Caco-2 (cell line): Measurements from ENCODE around the gene NFIL3. TPM values are rescaled to one million over a fixed set of nuclear protein-coding genes. Genes with fewer than 3 reads are reported as not detected.

Experiments
- BruUV-seq: library from RNA; stranded (reverse); fragments of 400-500 nt; replicated peaks from 2 replicates; lab custom pipeline; 2021; lab: Mats Ljungman, UMichigan
- CTCF ChIA-PET: fragments of 300-600 bp; sonication (Branson Sonifier 250); formaldehyde crosslinking; loops from one replicate; lab custom pipeline; 2022; ENCODE audit warnings: antibody characterized with exemption; lab: Charles Lee
- POLR2A ChIA-PET: fragments of 300-600 bp; sonication (Branson Sonifier 250); formaldehyde crosslinking; loops from one replicate; lab custom pipeline; 2022; ENCODE audit warnings: antibody characterized with exemption; lab: Charles Lee
- DNase-seq, 2 experiments: peaks; one replicate each; pipeline versions ENCODE4 v3.0.0 to v3.0.0-alpha.2; 2020 to 2022
- H3K27me3 ChIP-seq: replicated peaks from 2 replicates; pipeline ENCODE4 v1.6.0; 2011; ENCODE audit warnings: low read length; ENCODE audit not compliant: control insufficient read depth, insufficient read depth
- H3K36me3 ChIP-seq: 2 replicates; pipeline ENCODE4 v1.5.1; 2011; ENCODE audit warnings: low read length; ENCODE audit not compliant: control insufficient read depth, insufficient read depth
- H3K4me1 ChIP-seq: fragments of 250-450 bp; sonication (Bioruptor Pico); 2 replicates; pipeline ENCODE4 v1.5.1; 2020; ENCODE audit warnings: mild to moderate bottlenecking
- H3K4me3 ChIP-seq: 2 replicates; pipeline ENCODE4 v1.5.1; 2011; ENCODE audit warnings: low read depth, mild to moderate bottlenecking, control low read depth, low read length
- H3K9me3 ChIP-seq: fragments of 250-450 bp; sonication (Bioruptor Pico); 2 replicates; pipeline ENCODE4 v1.5.1; 2020; ENCODE audit warnings: mild to moderate bottlenecking, moderate library complexity
- H3K27ac Mint-ChIP-seq: one replicate; pipeline ENCODE4 v1.8.0; 2022; ENCODE audit warnings: mixed read lengths; ENCODE audit not compliant: unreplicated experiment
- H3K27me3 Mint-ChIP-seq: one replicate; pipeline ENCODE4 v1.8.0; 2022; ENCODE audit warnings: mixed read lengths; ENCODE audit not compliant: insufficient read depth, unreplicated experiment
- H3K36me3 Mint-ChIP-seq: one replicate; pipeline ENCODE4 v1.8.0; 2022; ENCODE audit warnings: mild to moderate bottlenecking, mixed read lengths; ENCODE audit not compliant: insufficient read depth, unreplicated experiment
- H3K4me1 Mint-ChIP-seq: one replicate; pipeline ENCODE4 v1.8.0; 2022; ENCODE audit warnings: low read depth, mixed read lengths; ENCODE audit not compliant: unreplicated experiment
- H3K4me3 Mint-ChIP-seq: one replicate; pipeline ENCODE4 v1.8.0; 2022; ENCODE audit warnings: mild to moderate bottlenecking, moderate library complexity, mixed read lengths; ENCODE audit not compliant: unreplicated experiment
- H3K9me3 Mint-ChIP-seq: one replicate; pipeline ENCODE4 v1.8.0; 2022; ENCODE audit warnings: mixed read lengths; ENCODE audit not compliant: unreplicated experiment
- intact Hi-C: fragments of 100-400 bp; cut with micrococcal nuclease; formaldehyde crosslinking; loops from one replicate; pipeline ENCODE4 v1.10.0; 2022; ENCODE audit not compliant: unreplicated experiment
- total RNA-seq: library from RNA; stranded (reverse); gene quantifications from 2 replicates; pipeline ENCODE4 v1.2.3, GENCODE V29; 2022
- TF ChIP-seq, protein P1 (sequence below), 2 experiments: fragments of 200-600 bp in 1 of 2; IDR thresholded peaks; 1 replicate in 1 of 2; 2 replicates in 1 of 2; pipeline versions ENCODE4 v1.5.1 to v1.8.0; 2011 to 2022; ENCODE audit warnings: antibody characterized with exemption in 1 of 2, control low read depth in 1 of 2, inconsistent platforms in 1 of 2, low read depth in 1 of 2, low read length in 1 of 2, mild to moderate bottlenecking in 1 of 2, moderate library complexity in 1 of 2; ENCODE audit not compliant: insufficient read depth in 1 of 2, severe bottlenecking in 1 of 2, unreplicated experiment in 1 of 2

Gene NFIL3
- total RNA-seq, 1 experiment from 2014 or later = 13.5 TPM

DNA sequence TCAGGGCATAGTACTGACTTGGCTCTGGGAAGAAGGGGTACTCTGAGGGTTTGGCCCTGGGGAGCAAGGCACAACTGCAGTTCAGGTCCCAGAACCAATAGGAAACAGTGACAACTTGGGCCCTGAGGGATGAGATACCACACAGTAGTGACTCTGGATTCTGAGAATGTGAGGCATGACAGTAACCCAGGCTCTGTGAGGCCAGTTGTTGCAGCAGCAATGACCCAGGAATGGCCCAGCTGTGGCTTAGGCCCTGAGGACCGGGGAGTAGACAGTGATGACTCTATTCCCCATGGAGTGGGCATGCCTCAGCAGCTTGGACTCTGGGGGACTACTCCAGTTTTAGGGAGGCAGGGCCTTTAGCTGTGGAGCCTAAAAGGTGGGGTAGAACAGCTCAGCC is 21.5 kb upstream of the NFIL3 start:
- H3K36me3 Mint-ChIP-seq = no peaks in the 10 kb centered on the region
- no peaks in the 10 kb centered on the region for H3K4me1 Mint-ChIP-seq
- no peaks in the 10 kb centered on the region for H3K27me3 Mint-ChIP-seq
- TF ChIP-seq, protein P1, sequence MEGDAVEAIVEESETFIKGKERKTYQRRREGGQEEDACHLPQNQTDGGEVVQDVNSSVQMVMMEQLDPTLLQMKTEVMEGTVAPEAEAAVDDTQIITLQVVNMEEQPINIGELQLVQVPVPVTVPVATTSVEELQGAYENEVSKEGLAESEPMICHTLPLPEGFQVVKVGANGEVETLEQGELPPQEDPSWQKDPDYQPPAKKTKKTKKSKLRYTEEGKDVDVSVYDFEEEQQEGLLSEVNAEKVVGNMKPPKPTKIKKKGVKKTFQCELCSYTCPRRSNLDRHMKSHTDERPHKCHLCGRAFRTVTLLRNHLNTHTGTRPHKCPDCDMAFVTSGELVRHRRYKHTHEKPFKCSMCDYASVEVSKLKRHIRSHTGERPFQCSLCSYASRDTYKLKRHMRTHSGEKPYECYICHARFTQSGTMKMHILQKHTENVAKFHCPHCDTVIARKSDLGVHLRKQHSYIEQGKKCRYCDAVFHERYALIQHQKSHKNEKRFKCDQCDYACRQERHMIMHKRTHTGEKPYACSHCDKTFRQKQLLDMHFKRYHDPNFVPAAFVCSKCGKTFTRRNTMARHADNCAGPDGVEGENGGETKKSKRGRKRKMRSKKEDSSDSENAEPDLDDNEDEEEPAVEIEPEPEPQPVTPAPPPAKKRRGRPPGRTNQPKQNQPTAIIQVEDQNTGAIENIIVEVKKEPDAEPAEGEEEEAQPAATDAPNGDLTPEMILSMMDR (IDR thresholded peaks at IDR 0.05; ENCODE audit: insufficient read depth in 1 of 2, low read depth in 1 of 2, low read length in 1 of 2, severe bottlenecking in 1 of 2, unreplicated experiment in 1 of 2) = no peak
- no peaks in the 10 kb centered on the region for H3K36me3 ChIP-seq
- no peak for DNase-seq
- H3K9me3 Mint-ChIP-seq = no peaks in the 10 kb centered on the region
- no peaks in the 10 kb centered on the region; the same call in 1 of the 2 replicates for H3K9me3 ChIP-seq
- intact Hi-C loops = no loop called here
- no peaks in the 10 kb centered on the region for H3K27me3 ChIP-seq
- ChIA-PET POLR2A (no interaction called here), CTCF (no interaction called here)
- H3K4me1 ChIP-seq = no peaks in the 10 kb centered on the region
- no peak overlapping the region for H3K4me3 ChIP-seq
- BruUV-seq = no TSS peak
- no peak overlapping the region for H3K4me3 Mint-ChIP-seq
- H3K27ac Mint-ChIP-seq = no peak overlapping the region

DNA sequence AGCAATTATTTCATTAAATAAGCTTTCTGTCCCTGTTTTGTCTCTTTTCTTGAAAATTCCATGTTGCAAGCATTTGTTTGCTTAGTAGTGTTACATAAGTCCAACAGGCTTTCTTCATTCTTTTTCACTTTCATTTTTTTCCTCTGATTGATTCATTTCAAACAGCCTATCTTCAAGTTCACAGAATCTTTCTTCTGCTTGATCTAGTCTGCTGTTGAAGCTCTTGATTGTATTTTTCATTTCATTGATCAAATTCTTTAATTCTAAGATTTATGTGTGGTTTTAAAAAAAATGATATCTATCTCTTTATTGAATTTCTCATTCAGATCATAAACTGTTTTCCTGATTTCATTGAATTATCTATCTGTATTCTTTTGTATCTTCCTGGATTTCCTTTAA is 20.4 kb upstream of the NFIL3 start:
- Mint-ChIP-seq H3K9me3 (no peaks in the 10 kb centered on the region), H3K36me3 (no peaks in the 10 kb centered on the region), H3K27me3 (no peaks in the 10 kb centered on the region), H3K4me3 (no peak overlapping the region), H3K27ac (no peak overlapping the region), H3K4me1 (no peaks in the 10 kb centered on the region)
- no peaks in the 10 kb centered on the region for H3K36me3 ChIP-seq
- ChIA-PET CTCF (no interaction called here), POLR2A (no interaction called here)
- TF ChIP-seq, protein P1 (IDR thresholded peaks at IDR 0.05; ENCODE audit: insufficient read depth in 1 of 2, low read depth in 1 of 2, low read length in 1 of 2, severe bottlenecking in 1 of 2, unreplicated experiment in 1 of 2) = no peak
- H3K27me3 ChIP-seq = no peaks in the 10 kb centered on the region
- H3K4me1 ChIP-seq = no peaks in the 10 kb centered on the region
- no peaks in the 10 kb centered on the region; the same call in 1 of the 2 replicates for H3K9me3 ChIP-seq
- BruUV-seq = no TSS peak
- intact Hi-C loops = no loop called here
- no peak for DNase-seq
- H3K4me3 ChIP-seq = no peak overlapping the region

DNA sequence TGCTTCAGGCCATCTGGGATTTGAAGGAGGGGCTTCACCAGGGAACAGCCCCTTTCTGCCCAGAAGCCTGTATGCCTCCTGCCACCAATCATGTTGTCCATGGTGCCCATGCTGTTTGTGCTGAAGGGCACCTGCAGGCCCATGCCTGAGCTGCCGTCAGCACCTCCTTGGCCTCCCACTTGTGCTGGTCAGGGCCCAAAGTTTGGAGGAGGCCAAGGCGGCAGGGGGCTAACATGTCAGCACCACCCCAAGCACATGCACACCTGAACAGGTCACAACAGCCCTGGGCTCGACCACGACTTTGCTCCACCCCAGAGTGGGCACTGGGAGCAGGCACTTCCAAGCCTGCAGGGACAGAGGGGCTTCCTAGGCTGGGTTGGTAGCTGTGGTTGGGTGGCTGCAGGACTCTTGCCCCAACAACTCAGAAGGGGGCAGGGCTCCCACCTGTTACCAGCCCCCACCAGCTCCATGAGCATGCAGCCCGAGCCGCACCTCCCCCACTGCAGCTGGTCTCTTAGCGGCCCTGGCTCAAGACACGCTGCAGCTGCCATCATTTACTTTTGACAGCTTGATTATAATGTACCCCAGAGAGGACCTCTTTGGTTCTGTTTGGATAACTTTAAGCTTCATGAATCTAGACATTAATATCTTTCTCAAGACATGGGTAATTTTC is 19.8 kb upstream of the NFIL3 start:
- Mint-ChIP-seq H3K4me1 (no peaks in the 10 kb centered on the region), H3K36me3 (no peaks in the 10 kb centered on the region), H3K27ac (no peak overlapping the region), H3K4me3 (no peak overlapping the region), H3K27me3 (no peaks in the 10 kb centered on the region), H3K9me3 (no peaks in the 10 kb centered on the region)
- no peak for DNase-seq
- no TSS peak for BruUV-seq
- H3K4me1 ChIP-seq = no peaks in the 10 kb centered on the region
- TF ChIP-seq, protein P1 (IDR thresholded peaks at IDR 0.05; ENCODE audit: insufficient read depth in 1 of 2, low read depth in 1 of 2, low read length in 1 of 2, severe bottlenecking in 1 of 2, unreplicated experiment in 1 of 2) = no peak
- CTCF ChIA-PET = no interaction called here
- no peak overlapping the region for H3K4me3 ChIP-seq
- intact Hi-C loops = no loop called here
- no peaks in the 10 kb centered on the region; the same call in 1 of the 2 replicates for H3K9me3 ChIP-seq
- H3K36me3 ChIP-seq = no peaks in the 10 kb centered on the region
- POLR2A ChIA-PET = no interaction called here
- H3K27me3 ChIP-seq = no peaks in the 10 kb centered on the region
